Colon (tissue), 2 donors: ENCODE measurements around the gene OTUD1.

ENCODE experiments used
- FAIRE-seq: peaks from 2 replicates; lab custom pipeline; 2012; peaks lifted over from hg19 to GRCh38; lab: Jason Lieb, UNC
- donor health status: control.
- donor health status: control.

Gene OTUD1

DNA sequence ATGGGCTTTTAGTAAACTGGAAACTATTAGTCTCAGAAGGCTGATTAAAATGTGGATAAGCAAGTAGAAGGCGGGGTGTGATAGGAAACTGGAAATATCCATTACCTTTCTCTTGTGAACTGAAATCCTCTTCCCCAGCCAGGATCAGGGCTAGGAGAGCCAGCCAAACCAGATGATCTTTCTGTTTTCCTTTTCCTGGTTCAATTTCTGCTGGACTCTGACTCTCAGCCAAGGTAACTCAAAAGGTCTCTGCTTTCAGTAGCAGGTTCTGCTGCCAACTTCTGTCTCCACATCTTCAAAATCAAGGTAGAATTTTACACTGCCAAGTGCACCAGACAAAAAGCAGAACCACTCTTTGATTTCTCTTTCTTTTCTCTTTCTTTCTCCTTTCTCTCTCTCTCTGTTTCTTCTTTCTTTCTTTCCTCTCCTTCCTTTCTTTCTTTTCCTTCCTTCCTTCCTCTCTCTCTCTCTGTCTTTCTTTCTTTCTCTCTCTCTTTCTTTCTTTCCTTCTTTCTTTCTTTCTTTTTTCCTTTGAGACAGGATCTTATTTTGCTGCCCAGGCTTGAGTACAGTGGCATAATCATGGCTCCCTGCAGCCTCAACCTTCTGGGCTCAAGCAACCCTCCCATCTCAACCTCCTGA lies 30.8 kb downstream of the OTUD1 start:
- no peak for FAIRE-seq

GRCh38 chr10:23472181-23472580 lies 33.3 kb downstream of the OTUD1 start:
- no peak for FAIRE-seq

- FAIRE-seq, result no peak
These were observed 35.2 kb downstream of the OTUD1 start for GRCh38 chr10:23474081-23474480.

DNA sequence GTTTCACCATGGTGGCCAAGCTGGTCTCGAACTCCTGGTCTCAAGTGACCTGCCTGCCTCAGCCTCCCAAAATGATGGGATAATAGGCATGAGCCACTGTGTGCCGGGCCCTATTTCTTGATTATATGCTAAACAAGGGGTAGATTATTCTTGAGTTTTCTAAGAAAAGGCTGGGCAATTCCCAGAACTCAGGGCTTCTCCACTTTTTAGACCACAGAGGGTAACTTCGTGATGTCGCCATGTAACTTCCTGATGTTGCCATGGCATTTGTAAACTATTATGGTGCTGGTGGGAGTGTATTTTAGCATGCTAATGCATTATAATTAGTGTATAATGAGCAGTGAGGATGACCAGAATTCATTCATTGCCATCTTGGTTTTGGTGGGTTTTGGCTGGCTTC lies 35.8 kb downstream of the OTUD1 start:
- FAIRE-seq, result no peak

GRCh38 chr10:23478570-23478969 lies 39.7 kb downstream of the OTUD1 start:
- FAIRE-seq, result no peak

DNA sequence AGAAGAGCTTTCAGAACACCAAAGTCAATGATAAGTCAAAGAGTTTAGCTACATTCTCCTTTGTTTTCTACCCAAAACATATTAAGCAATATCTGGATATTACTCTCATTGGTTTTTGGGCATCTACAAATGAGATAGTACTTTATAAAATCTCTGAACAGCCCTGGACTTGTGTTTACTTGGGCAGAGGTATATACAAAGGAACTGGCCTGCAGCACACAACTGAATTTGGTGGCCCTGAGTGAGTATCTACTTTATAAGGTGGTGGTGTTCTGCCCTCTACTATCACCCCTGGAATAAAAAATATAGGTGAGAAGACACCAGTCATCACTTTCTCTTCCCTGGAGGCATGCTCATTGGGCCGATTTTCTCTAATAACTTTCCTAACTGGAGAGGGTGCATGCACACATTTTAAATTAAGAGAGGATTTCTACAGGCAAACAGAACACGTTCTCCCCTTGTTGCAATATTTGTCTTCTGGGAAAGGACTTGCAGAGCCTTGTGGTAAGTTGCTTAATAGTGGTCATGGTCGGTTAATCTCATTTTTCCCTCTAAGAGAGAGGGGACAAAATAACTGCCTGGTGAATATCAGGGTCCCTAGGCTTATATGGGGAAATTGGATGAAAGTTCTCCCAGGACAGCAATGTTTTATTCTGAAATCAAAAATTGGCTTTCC lies 41.1 kb downstream of the OTUD1 start:
- no peak for FAIRE-seq

GRCh38 chr10:23481363-23481961 lies 42.6 kb downstream of the OTUD1 start:
- no peak for FAIRE-seq

- FAIRE-seq, result no peak
These were observed 51.2 kb downstream of the OTUD1 start for GRCh38 chr10:23490115-23490514.
